Activated CD4-positive, alpha-beta memory T cell treated with anti-CD3 and anti-CD28 coated beads for 36 hours (primary cell): ENCODE results near the gene ACADM. TPM values are rescaled to one million over a fixed set of nuclear protein-coding genes. Genes with fewer than 3 reads are reported as not detected.
"Not testable (repeated sequence)": the region's sequence is repeated elsewhere in the genome, so short reads cannot be mapped to it uniquely, and the experiment has no call there.

Experiments used
- CTCF ChIA-PET: fragments of 350-600 bp; sonication (Branson Sonifier 250); formaldehyde crosslinking; loops from one replicate; lab custom pipeline; 2021; ENCODE audit warnings: antibody characterized with exemption, inconsistent platforms; lab: Charles Lee
- POLR2A ChIA-PET: fragments of 350-600 bp; sonication (Branson Sonifier 250); formaldehyde crosslinking; loops from one replicate; lab custom pipeline; 2021; ENCODE audit warnings: antibody characterized with exemption; lab: Charles Lee
- DNase-seq: peaks from one replicate; pipeline ENCODE4 v3.0.0-alpha.2; 2020
- H3K27ac Mint-ChIP-seq: one replicate; pipeline ENCODE4 v1.8.0; 2021; ENCODE audit warnings: mixed read lengths
- H3K27me3 Mint-ChIP-seq: one replicate; pipeline ENCODE4 v1.8.0; 2021; ENCODE audit warnings: mixed read lengths
- H3K36me3 Mint-ChIP-seq: one replicate; pipeline ENCODE4 v1.8.0; 2021; ENCODE audit warnings: mixed read lengths
- H3K4me1 Mint-ChIP-seq: one replicate; pipeline ENCODE4 v1.8.0; 2021; ENCODE audit warnings: low read depth, mixed read lengths
- H3K4me3 Mint-ChIP-seq: one replicate; pipeline ENCODE4 v1.8.0; 2021; ENCODE audit warnings: mild to moderate bottlenecking, mixed read lengths
- H3K9me3 Mint-ChIP-seq: one replicate; pipeline ENCODE4 v1.8.0; 2021; ENCODE audit warnings: mixed read lengths
- intact Hi-C: fragments of 100-400 bp; cut with micrococcal nuclease; formaldehyde crosslinking; loops from one replicate; pipeline ENCODE4 v1.15.1; 2023
- total RNA-seq, 2 experiments: library from RNA; stranded (reverse); gene quantifications; one replicate each; pipeline ENCODE4 v1.2.3, GENCODE V29; 2021

The ACADM gene
- total RNA-seq, 2 experiments from 2014 or later = 60.3 to 60.9 TPM

DNA sequence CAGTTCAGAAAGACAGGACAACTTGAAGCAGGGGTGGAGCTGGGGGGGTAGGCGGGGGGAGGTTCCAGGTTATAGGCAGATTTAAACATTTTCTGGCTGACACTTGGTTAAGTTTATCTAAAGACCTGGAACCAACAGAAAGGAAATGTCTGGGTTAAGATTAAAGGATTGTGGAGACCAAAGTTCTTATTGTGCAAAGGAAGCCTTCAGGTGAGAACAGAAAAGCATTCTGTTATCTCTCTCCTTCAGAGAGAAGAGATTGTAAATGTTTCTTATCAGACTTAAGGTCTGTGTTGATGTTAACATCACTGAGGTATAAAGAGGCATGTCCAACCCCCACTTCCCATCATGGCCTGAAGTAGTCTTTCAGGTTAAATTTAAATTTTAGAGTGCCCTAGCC is 3.7 kb upstream of the ACADM start:
- DNase-seq = no peak
- H3K4me3 Mint-ChIP-seq = no peak overlapping the region
- ChIA-PET CTCF (no interaction called here), POLR2A (no interaction called here)
- intact Hi-C loops = loop anchor here (10.0 kb wide), 1 partner anchor 956 kb away; no protein-coding TSS in a partner anchor
- no peak overlapping the region for H3K27ac Mint-ChIP-seq
- H3K36me3 Mint-ChIP-seq = peaks cover 2% of the 10 kb centered on the region
- no peaks in the 10 kb centered on the region for H3K9me3 Mint-ChIP-seq
- peaks cover 16% of the 10 kb centered on the region for H3K4me1 Mint-ChIP-seq
- no peaks in the 10 kb centered on the region for H3K27me3 Mint-ChIP-seq

DNA sequence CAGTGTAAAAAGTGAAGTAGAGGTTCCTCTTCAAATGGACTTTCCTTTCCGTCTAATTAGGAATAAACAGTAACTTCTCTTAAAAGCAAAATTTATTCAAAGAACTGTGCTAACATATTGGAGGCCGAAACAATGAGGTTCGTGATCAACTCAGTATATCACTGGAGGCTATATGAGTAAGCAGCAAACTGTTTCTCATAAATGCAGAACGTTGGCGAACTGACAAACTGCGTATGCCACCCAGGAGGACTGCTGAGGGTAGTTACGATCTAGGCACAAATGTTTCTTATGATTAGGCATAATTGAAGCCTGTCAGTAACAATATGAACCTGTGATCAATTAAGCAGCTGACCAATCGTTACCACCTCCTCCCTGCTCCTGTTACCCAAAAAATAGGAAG is 2.3 kb upstream of the ACADM start:
- CTCF ChIA-PET = interaction anchor here (0.6 kb wide), 1 partner anchor 68 kb away, joined by 3 read pairs; no protein-coding TSS in a partner anchor
- H3K36me3 Mint-ChIP-seq, H3K27ac Mint-ChIP-seq, POLR2A ChIA-PET, H3K9me3 Mint-ChIP-seq, H3K27me3 Mint-ChIP-seq, H3K4me3 Mint-ChIP-seq, DNase-seq: not testable (repeated sequence)
- peaks cover 23% of the 10 kb centered on the region for H3K4me1 Mint-ChIP-seq
- intact Hi-C loops = loop anchor here (10.0 kb wide), 1 partner anchor 957 kb away; no protein-coding TSS in a partner anchor

DNA sequence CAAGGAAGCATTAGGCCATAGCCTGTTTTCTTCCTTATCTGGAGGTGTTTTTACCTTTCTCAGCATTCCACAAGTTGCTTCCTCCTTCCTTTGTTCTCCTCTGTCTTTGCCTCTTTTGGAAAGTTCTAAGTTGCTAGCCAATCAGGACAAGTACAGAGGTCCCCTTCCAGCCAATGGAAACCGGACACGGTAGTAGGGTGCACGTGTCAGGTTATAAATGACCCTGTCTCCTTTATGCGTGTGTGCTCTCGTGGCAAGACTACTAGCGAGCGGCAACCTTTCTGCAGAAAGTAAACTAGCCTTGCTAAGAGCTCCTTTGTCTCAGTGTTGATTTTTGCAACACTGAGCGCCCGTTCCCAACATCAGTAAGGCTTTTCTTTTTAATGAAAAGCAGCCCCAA is 1.5 kb upstream of the ACADM start:
- no peak for DNase-seq

DNA sequence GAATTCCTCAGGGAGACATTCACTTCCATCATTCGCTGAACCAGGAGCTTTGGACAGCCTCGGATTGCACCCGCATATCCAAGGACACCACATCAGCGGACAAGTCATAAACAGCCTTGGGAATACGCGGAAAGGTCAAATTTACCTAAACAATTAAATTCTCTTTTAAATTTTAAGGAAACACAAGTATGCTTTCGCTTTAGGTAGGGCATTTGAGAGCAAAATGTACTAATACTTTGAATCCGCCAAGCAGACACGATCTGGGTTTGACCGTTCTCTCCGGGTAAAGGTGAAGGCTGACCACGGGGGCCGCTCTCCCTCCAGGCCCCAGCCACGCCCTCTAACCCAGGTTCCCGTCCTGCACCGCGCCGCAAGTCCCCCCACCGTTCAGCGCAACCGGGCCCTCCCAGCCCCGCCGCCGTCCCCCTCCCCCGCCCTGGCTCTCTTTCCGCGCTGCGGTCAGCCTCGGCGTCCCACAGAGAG is 479 bp upstream of the ACADM start:
- DNase-seq = peak; percentile 84
- no peaks in the 10 kb centered on the region for H3K27me3 Mint-ChIP-seq
- peaks cover 28% of the 10 kb centered on the region for H3K4me1 Mint-ChIP-seq
- CTCF ChIA-PET = interaction anchor here (0.6 kb wide), 1 partner anchor 498 kb away, joined by 3 read pairs; no protein-coding TSS in a partner anchor
- POLR2A ChIA-PET = no interaction called here
- H3K9me3 Mint-ChIP-seq = no peaks in the 10 kb centered on the region
- H3K36me3 Mint-ChIP-seq = peaks cover 2% of the 10 kb centered on the region
- peak overlapping the region; percentile 100 for H3K4me3 Mint-ChIP-seq
- intact Hi-C loops = loop anchor here (1.0 to 10.0 kb wide), 2 partner anchors 62 to 959 kb away; partner anchors contain the start of gene RABGGTB
- peak overlapping the region; percentile 99 for H3K27ac Mint-ChIP-seq

More for the DNA sequence above, 1.5 kb upstream of the ACADM start:
- Mint-ChIP-seq H3K4me3 (peak overlapping the region; percentile 100), H3K27ac (no peak overlapping the region), H3K4me1 (peaks cover 28% of the 10 kb centered on the region), H3K36me3 (peaks cover 2% of the 10 kb centered on the region), H3K27me3 (no peaks in the 10 kb centered on the region), H3K9me3 (no peaks in the 10 kb centered on the region)
- CTCF ChIA-PET = no interaction called here
- POLR2A ChIA-PET = interaction anchor here (0.6 kb wide), 1 partner anchor 13 kb away, joined by 3 read pairs; no protein-coding TSS in a partner anchor
- intact Hi-C loops = loop anchor here (10.0 kb wide), 1 partner anchor 958 kb away; no protein-coding TSS in a partner anchor

DNA sequence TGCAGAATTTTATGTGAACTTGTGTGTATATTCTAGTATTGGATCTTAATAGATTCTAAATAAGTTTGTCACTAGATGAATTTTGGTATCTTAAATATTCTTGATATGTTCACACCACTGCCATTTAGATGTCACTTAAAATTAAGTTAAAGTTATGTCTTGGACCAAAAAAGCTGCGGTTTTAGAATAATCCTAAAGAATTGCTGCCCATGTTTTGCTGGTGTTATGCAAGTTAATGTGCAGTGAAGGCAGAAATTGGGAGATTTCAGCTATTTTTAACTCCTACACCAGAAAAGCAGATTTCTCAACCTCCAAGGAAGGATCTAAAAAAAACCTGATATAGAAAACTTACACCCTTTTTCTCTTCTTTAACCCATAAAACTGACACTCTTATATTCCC is 757 bp downstream of the ACADM start:
- Mint-ChIP-seq H3K4me3 (peak overlapping the region; percentile 100), H3K4me1 (peaks cover 28% of the 10 kb centered on the region), H3K27ac (peak overlapping the region; percentile 99), H3K9me3 (no peaks in the 10 kb centered on the region), H3K36me3 (peaks cover 4% of the 10 kb centered on the region), H3K27me3 (no peaks in the 10 kb centered on the region)
- intact Hi-C loops = loop anchor here (5.0 to 10.0 kb wide), 2 partner anchors 960 to 1528 kb away; partner anchors contain the start of genes FPGT and LRRIQ3
- DNase-seq = no peak
- ChIA-PET POLR2A (interaction anchor here (1.6 kb wide), 1 partner anchor 61 kb away, joined by 7 read pairs; the partner anchor contains the start of gene RABGGTB), CTCF (no interaction called here)

DNA sequence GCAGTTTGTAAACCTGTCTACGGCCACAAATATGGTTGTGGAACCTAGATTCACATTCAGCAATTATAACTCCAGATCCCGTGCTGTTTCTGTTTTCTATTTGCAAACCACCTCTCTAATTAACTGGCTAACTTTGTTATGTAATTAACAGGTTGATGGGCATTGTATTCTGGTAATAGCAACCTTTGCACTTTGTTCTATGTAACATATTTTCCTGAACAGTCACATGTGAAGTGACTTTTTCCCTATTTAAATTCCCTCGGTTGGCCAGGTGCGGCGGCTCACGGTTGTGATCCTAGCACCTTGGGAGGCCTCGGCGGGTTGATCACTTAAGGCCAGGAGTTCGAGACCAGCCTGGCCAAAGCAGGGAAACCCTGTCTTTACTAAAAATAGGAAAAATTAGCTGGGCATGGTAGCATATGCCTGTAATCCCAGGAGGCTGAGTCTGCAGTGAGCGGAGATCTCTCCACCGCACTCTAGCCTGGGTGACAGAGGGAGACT is 1.4 kb downstream of the ACADM start:
- H3K27ac Mint-ChIP-seq = no peak overlapping the region
- intact Hi-C loops = loop anchor here (5.0 to 10.0 kb wide), 2 partner anchors 961 to 1529 kb away; partner anchors contain the start of genes FPGT and LRRIQ3
- H3K4me3 Mint-ChIP-seq = peak overlapping the region; percentile 100
- H3K36me3 Mint-ChIP-seq = peaks cover 9% of the 10 kb centered on the region
- H3K9me3 Mint-ChIP-seq = no peaks in the 10 kb centered on the region
- peaks cover 28% of the 10 kb centered on the region for H3K4me1 Mint-ChIP-seq
- POLR2A ChIA-PET = interaction anchor here (1.6 kb wide), 1 partner anchor 60 kb away, joined by 7 read pairs; the partner anchor contains the start of gene RABGGTB
- DNase-seq = no peak
- no peaks in the 10 kb centered on the region for H3K27me3 Mint-ChIP-seq
- CTCF ChIA-PET = no interaction called here

DNA sequence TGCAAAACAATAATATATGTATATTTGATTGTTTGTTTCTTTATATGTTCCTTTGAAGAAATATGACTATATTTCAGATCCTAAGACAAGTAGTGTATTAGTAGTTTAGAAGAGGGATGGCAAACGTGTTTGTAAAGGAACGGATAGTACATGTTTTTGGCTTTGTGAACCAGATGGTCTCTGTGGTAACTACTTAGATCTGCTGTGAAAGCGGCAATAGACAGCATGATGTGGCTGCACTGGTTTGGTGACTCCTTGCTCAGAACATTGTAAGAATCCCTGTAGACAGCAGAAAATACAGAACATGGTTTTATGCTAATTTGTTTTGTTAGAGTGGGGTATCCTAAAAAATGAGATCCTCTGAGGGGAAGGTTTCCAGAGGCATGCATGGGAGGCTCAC is 3.1 kb downstream of the ACADM start:
- H3K4me1 Mint-ChIP-seq = peaks cover 30% of the 10 kb centered on the region
- ChIA-PET CTCF (no interaction called here), POLR2A (no interaction called here)
- peaks cover 13% of the 10 kb centered on the region for H3K36me3 Mint-ChIP-seq
- DNase-seq = no peak
- H3K9me3 Mint-ChIP-seq = no peaks in the 10 kb centered on the region
- no peak overlapping the region for H3K4me3 Mint-ChIP-seq
- H3K27me3 Mint-ChIP-seq = no peaks in the 10 kb centered on the region
- H3K27ac Mint-ChIP-seq = no peak overlapping the region
- intact Hi-C loops = loop anchor here (5.0 to 10.0 kb wide), 2 partner anchors 963 to 1530 kb away; partner anchors contain the start of genes FPGT and LRRIQ3

DNA sequence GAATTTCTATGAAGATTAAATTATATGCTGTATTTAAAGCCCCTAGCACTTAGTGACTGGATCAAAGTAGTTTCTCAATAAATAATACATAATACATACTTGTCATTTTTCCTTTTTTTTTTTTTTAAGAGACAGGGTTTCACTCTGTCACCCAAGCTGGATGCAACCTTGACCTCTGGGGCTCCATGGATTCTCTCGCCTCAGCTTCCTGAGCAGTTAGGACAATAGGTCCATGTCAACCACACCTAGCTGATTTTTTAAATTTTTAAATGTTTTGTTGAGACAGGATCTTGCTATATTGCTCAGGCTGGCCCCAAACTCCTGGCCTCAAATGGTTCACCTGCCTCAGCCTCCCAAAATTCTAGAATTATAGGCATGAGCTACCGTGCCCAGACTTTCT is 5.9 kb downstream of the ACADM start:
- Mint-ChIP-seq H3K4me3 (no peak overlapping the region), H3K9me3 (no peaks in the 10 kb centered on the region), H3K27ac (no peak overlapping the region), H3K27me3 (no peaks in the 10 kb centered on the region), H3K4me1 (peaks cover 18% of the 10 kb centered on the region), H3K36me3 (peaks cover 23% of the 10 kb centered on the region)
- CTCF ChIA-PET = no interaction called here
- no peak for DNase-seq
- POLR2A ChIA-PET = no interaction called here
- intact Hi-C loops = no loop called here

DNA sequence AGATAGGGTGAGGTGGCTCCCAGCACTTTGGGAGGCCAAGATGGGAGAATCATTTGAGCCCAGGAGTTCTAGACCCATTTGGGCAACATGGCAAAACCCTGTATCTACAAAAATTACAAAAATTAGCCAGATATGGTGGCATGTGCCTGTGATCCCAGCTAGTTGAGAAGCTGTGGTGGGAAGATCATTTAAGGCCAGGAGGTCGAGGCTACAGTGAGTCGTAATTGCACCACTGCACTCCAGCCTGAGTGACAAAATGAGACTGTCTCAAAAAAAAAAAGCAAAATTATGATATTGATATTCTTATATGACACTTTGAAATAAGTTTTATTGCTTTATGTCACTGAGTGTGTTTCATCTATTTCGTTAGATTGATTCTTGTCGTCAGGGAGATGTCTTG is 7.4 kb downstream of the ACADM start:
- DNase-seq = no peak
- Mint-ChIP-seq H3K36me3 (peaks cover 25% of the 10 kb centered on the region), H3K4me3 (no peak overlapping the region), H3K27ac (no peak overlapping the region), H3K4me1 (peaks cover 7% of the 10 kb centered on the region), H3K27me3 (no peaks in the 10 kb centered on the region), H3K9me3 (no peaks in the 10 kb centered on the region)
- ChIA-PET CTCF (no interaction called here), POLR2A (no interaction called here)
- intact Hi-C loops = no loop called here

DNA sequence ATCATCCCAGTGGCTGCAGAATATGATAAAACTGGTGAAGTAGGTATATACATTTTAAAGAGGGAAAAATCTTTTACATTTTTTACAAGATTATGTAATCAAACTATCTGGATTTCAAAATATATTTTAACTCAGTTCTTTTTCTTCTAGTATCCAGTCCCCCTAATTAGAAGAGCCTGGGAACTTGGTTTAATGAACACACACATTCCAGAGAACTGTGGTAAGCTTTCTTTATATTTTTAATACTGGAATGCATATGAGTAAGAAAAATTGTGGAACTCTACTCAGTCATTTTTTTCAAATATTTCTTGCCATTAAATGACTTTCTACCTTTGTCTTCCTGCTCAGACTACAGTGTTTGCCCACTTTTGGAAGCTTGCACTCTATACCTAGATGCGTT is 8.2 kb downstream of the ACADM start:
- CTCF ChIA-PET = no interaction called here
- H3K36me3 Mint-ChIP-seq = peaks cover 27% of the 10 kb centered on the region
- H3K4me3 Mint-ChIP-seq = no peak overlapping the region
- DNase-seq = no peak
- POLR2A ChIA-PET = no interaction called here
- peaks cover 4% of the 10 kb centered on the region for H3K4me1 Mint-ChIP-seq
- intact Hi-C loops = no loop called here
- no peaks in the 10 kb centered on the region for H3K27me3 Mint-ChIP-seq
- no peak overlapping the region for H3K27ac Mint-ChIP-seq
- no peaks in the 10 kb centered on the region for H3K9me3 Mint-ChIP-seq

DNA sequence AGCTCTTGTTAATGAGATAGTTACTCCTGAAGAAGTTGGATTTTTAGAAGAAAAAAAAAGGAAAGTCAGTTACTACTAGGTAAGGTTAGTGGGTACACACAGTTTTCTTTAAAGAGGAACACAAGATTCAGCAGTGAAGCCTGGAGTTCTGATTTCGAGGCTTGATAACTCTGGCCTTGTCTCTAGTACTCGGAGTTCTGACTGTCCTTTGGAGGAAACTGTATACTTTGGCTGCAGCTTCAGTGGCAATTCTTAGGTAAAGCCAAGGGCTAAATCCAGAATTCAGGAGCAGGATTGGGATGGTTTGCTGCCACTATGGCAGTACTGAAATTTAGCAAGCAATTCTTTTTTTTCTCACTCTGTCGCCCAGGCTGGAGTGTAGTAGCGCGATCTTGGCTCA is 9.2 kb downstream of the ACADM start:
- CTCF ChIA-PET = no interaction called here
- intact Hi-C loops = no loop called here
- no peaks in the 10 kb centered on the region for H3K27me3 Mint-ChIP-seq
- peaks cover 29% of the 10 kb centered on the region for H3K36me3 Mint-ChIP-seq
- no peak overlapping the region for H3K27ac Mint-ChIP-seq
- no peak for DNase-seq
- H3K4me3 Mint-ChIP-seq = no peak overlapping the region
- no peaks in the 10 kb centered on the region for H3K9me3 Mint-ChIP-seq
- POLR2A ChIA-PET = no interaction called here
- H3K4me1 Mint-ChIP-seq = peaks cover 2% of the 10 kb centered on the region

DNA sequence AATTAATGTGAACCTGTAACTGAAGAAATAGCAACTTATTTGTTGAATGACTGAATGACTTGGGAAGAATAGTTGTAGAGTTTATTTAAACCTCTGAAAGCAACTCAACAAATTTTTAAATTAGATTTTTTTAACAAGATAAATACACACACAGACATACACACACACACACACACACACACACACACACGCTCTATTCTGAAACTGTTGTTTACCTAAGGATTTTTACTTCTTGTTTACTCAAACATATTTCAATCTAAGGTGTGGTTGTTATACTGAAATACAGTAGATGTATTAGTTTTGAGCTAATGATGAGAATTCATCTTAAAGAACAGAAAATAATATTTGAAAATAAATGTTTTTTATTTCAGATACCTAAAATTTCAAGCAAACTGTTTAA is 11.5 kb downstream of the ACADM start:
- ChIA-PET POLR2A (no interaction called here), CTCF (no interaction called here)
- intact Hi-C loops = no loop called here
- H3K4me3 Mint-ChIP-seq = no peak overlapping the region
- no peaks in the 10 kb centered on the region for H3K27me3 Mint-ChIP-seq
- H3K4me1 Mint-ChIP-seq = peaks cover 2% of the 10 kb centered on the region
- H3K36me3 Mint-ChIP-seq = peaks cover 33% of the 10 kb centered on the region
- no peak for DNase-seq
- H3K9me3 Mint-ChIP-seq = no peaks in the 10 kb centered on the region
- no peak overlapping the region for H3K27ac Mint-ChIP-seq
